ENCODE data around the gene C14orf132.

DNA sequence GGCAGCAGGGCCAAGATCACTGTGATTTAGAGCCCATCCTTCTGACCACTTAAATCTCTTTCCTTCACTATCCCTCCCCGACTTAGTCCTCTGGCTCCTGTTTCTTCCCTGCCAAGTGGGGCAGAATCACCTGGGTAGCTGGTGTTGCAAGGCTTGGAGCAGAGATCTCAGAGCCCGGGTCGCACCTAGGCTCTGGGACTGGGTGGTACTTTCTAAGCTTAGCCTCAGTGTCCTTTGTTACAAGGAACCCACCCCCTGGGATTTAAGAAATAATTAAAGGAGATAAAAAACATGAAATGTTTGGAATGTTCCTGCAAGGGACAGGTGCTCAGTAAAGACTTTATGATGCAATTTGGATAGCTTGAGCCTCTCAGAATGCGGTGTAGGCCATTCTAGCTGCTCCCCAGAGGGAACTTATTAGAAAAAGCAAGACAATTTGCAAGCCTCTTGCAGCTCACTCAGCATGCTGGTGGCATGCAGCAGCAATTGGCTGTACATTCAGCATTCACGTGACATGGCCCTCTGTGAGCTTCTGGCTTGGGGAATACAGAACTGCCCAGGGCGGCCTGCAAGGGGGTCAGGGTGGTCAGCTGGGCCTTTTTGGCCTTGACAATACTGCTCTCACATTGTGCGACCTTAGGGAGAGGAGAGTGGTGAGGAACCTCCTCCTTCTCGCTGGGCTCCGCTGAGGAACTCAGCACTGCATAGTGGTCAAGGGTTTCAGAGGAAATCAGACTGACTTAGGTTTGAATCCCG lies 16.8 kb downstream of the C14orf132 start:
- TF ChIP-seq, protein P1, sequence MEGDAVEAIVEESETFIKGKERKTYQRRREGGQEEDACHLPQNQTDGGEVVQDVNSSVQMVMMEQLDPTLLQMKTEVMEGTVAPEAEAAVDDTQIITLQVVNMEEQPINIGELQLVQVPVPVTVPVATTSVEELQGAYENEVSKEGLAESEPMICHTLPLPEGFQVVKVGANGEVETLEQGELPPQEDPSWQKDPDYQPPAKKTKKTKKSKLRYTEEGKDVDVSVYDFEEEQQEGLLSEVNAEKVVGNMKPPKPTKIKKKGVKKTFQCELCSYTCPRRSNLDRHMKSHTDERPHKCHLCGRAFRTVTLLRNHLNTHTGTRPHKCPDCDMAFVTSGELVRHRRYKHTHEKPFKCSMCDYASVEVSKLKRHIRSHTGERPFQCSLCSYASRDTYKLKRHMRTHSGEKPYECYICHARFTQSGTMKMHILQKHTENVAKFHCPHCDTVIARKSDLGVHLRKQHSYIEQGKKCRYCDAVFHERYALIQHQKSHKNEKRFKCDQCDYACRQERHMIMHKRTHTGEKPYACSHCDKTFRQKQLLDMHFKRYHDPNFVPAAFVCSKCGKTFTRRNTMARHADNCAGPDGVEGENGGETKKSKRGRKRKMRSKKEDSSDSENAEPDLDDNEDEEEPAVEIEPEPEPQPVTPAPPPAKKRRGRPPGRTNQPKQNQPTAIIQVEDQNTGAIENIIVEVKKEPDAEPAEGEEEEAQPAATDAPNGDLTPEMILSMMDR (IDR thresholded peaks at IDR 0.05), result no peak
- TF ChIP-seq POLR2A (IDR thresholded peaks at IDR 0.05), result no peak
- TF ChIP-seq POLR2AphosphoS5 (IDR thresholded peaks at IDR 0.05; ENCODE audit: insufficient read depth in 1 of 2, low read depth in 1 of 2), result no peak
